Keratinocyte (primary cell): Measurements from ENCODE around the gene PRR15. TPM values are rescaled to one million over a fixed set of nuclear protein-coding genes. Genes with fewer than 3 reads are reported as not detected.

ENCODE experiments used
- DNase-seq: peaks from one replicate; pipeline ENCODE4 v3.0.0-alpha.2; 2011; ENCODE audit warnings: low read depth, missing footprints, low spot score
- FAIRE-seq: peaks from 2 replicates; lab custom pipeline; 2011; peaks lifted over from hg19 to GRCh38; lab: Jason Lieb, UNC
- H2AFZ ChIP-seq: 2 replicates; pipeline ENCODE4 v1.6.0; 2012; ENCODE audit warnings: low read length, control low read depth, inconsistent platforms; ENCODE audit not compliant: control insufficient read depth
- H3K27ac ChIP-seq: 2 replicates; pipeline ENCODE4 v1.5.1; 2011; ENCODE audit warnings: low read length; ENCODE audit not compliant: control insufficient read depth, insufficient read depth
- H3K27me3 ChIP-seq: 3 replicates; pipeline ENCODE4 v1.6.0; 2011; ENCODE audit warnings: low read length; ENCODE audit not compliant: control insufficient read depth, insufficient read depth; ENCODE audit errors: extremely low read depth
- H3K36me3 ChIP-seq, 2 experiments: 2 replicates in 1 of 2; 3 replicates in 1 of 2; pipeline ENCODE4 v1.5.1; 2011; ENCODE audit warnings: low read length in 2 of 2, mild to moderate bottlenecking in 1 of 2; ENCODE audit not compliant: control insufficient read depth in 2 of 2, insufficient read depth in 2 of 2; ENCODE audit errors: extremely low read depth in 1 of 2
- H3K4me1 ChIP-seq: 3 replicates; pipeline ENCODE4 v1.5.1; 2011; ENCODE audit warnings: low read length; ENCODE audit not compliant: control insufficient read depth, insufficient read depth; ENCODE audit errors: extremely low read depth
- H3K4me2 ChIP-seq: 3 replicates; pipeline ENCODE4 v1.6.0; 2011; ENCODE audit warnings: low read depth, low read length; ENCODE audit not compliant: control insufficient read depth, insufficient read depth; ENCODE audit errors: extremely low read depth
- H3K4me3 ChIP-seq, 3 experiments: fragments of 200-600 bp in 1 of 3; sonication (generic) in 1 of 3; 2 replicates in 2 of 3; 3 replicates in 1 of 3; pipeline ENCODE4 v1.5.1; 2011 to 2016; ENCODE audit warnings: low read length in 3 of 3, mild to moderate bottlenecking in 3 of 3, control low read depth in 2 of 3, inconsistent platforms in 1 of 3, low read depth in 1 of 3, mixed read lengths in 1 of 3, mixed run types in 1 of 3, moderate library complexity in 1 of 3; ENCODE audit not compliant: control insufficient read depth in 2 of 3, insufficient read depth in 2 of 3; ENCODE audit errors: extremely low read depth in 1 of 3
- H3K79me2 ChIP-seq: 2 replicates; pipeline ENCODE4 v1.6.0; 2012; ENCODE audit warnings: low read length; ENCODE audit not compliant: control insufficient read depth, insufficient read depth
- H3K9ac ChIP-seq: 3 replicates; pipeline ENCODE4 v1.6.0; 2011; ENCODE audit warnings: low read length; ENCODE audit not compliant: control insufficient read depth, insufficient read depth; ENCODE audit errors: extremely low read depth
- H3K9me1 ChIP-seq: 3 replicates; pipeline ENCODE4 v1.6.0; 2011; ENCODE audit warnings: low read length; ENCODE audit not compliant: control insufficient read depth, insufficient read depth; ENCODE audit errors: extremely low read depth
- H3K9me3 ChIP-seq: 2 replicates; pipeline ENCODE4 v1.5.1; 2012; ENCODE audit warnings: low read depth, low read length; ENCODE audit not compliant: control insufficient read depth
- H4K20me1 ChIP-seq: 3 replicates; pipeline ENCODE4 v1.6.0; 2011; ENCODE audit warnings: low read length; ENCODE audit not compliant: control insufficient read depth, insufficient read depth; ENCODE audit errors: extremely low read depth
- CTCF ChIP-seq, 3 experiments: IDR thresholded peaks in 1 of 3; conservative IDR thresholded peaks in 1 of 3; optimal IDR thresholded peaks in 1 of 3; 2 replicates in 2 of 3; 3 replicates in 1 of 3; pipeline versions ENCODE3 to v1.5.1; 2011; ENCODE audit warnings: low read length in 3 of 3, mild to moderate bottlenecking in 3 of 3, moderate library complexity in 2 of 3, control low read depth in 1 of 3, inconsistent platforms in 1 of 3; ENCODE audit not compliant: insufficient read depth in 2 of 3; ENCODE audit errors: extremely low read depth in 1 of 3
- EZH2 ChIP-seq: IDR thresholded peaks from one replicate; pipeline ENCODE4 v1.6.1; 2012; ENCODE audit warnings: inconsistent platforms, mild to moderate bottlenecking, low read length, moderate library complexity
- dilution Hi-C: fragments of 300-500 bp; cut with MboI; formaldehyde crosslinking; loops from one replicate; pipeline ENCODE4 v1.7.0; 2020; ENCODE audit warnings: low sequenced_read_pairs; ENCODE audit not compliant: extremely low pct_ligation_motif_present
- polyA plus RNA-seq, 5 experiments: library from polyadenylated mRNA; depleted of rRNA in 3 of 5; stranded (reverse) in 3 of 5; stranded (forward) in 1 of 5; unstranded in 1 of 5; fragments of >200 nt; gene quantifications; 1 replicate in 1 of 5; 2 replicates in 3 of 5; 3 replicates in 1 of 5; pipeline versions ENCODE4 v1.2.1 to v1.2.3, GENCODE V29; 2011 to 2012; ENCODE audit warnings: missing spikeins in 2 of 5, low read depth in 1 of 5, low replicate concordance in 1 of 5

PRR15 gene
- polyA plus RNA-seq, 1 donor (not counting 4 experiments of a cell fraction or from before 2014, with no cell fraction given) = 1.8 TPM

DNA sequence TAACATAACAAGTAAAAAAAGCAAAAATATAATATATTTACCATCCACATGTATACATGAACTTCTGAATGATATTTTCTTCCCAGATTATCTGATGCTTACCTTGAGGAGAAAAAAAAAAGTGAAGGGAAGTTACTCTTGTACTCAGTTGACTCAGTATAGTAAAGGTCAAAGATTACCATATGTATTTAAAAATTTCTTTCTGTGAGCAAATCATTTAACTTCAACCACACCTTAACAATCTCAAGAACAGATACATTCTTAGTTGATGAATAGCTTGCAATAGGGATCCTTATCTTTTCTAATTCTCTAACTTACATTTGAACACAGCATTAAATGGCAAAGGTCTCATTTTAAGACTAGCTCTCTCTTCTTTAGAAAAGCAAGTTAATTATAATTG, 29.8 kb downstream of the PRR15 start:
- Histone ChIP-seq H3K36me3 (no peaks in the 10 kb centered on the region), H3K4me3 (no peak overlapping the region), H3K79me2 (no peaks in the 10 kb centered on the region), H2AFZ (peak overlapping the region; percentile 17), H3K4me1 (peaks cover 15% of the 10 kb centered on the region), H3K9ac (no peak overlapping the region), H4K20me1 (no peaks in the 10 kb centered on the region), H3K9me1 (no peaks in the 10 kb centered on the region), H3K9me3 (no peaks in the 10 kb centered on the region), H3K27ac (no peak overlapping the region), H3K4me2 (peak overlapping the region; percentile 36), H3K27me3 (no peaks in the 10 kb centered on the region)
- dilution Hi-C loops = no loop called here
- DNase-seq (no peak), FAIRE-seq (no peak)
- TF ChIP-seq CTCF (optimal IDR thresholded peaks at IDR 0.05 in 1 of 3, IDR thresholded peaks at IDR 0.05 in 1 of 3, conservative IDR thresholded peaks at IDR 0.05 in 1 of 3; ENCODE audit: extremely low read depth in 1 of 3, insufficient read depth in 2 of 3, low read length in 3 of 3) (no peak), EZH2 (no peak)

GRCh38 chr7:29596593-29597178, 33.1 kb downstream of the PRR15 start:
- Histone ChIP-seq H3K4me2 (no peak overlapping the region), H2AFZ (no peak overlapping the region), H3K79me2 (no peaks in the 10 kb centered on the region), H3K9me1 (no peaks in the 10 kb centered on the region), H3K4me1 (peaks cover 15% of the 10 kb centered on the region), H3K27me3 (no peaks in the 10 kb centered on the region), H3K27ac (no peak overlapping the region), H3K9me3 (no peaks in the 10 kb centered on the region), H3K36me3 (no peaks in the 10 kb centered on the region), H4K20me1 (no peaks in the 10 kb centered on the region), H3K9ac (no peak overlapping the region), H3K4me3 (no peak overlapping the region)
- FAIRE-seq (no peak), DNase-seq (no peak)
- no peak for TF ChIP-seq CTCF (optimal IDR thresholded peaks at IDR 0.05 in 1 of 3, IDR thresholded peaks at IDR 0.05 in 1 of 3, conservative IDR thresholded peaks at IDR 0.05 in 1 of 3; ENCODE audit: extremely low read depth in 1 of 3, insufficient read depth in 2 of 3, low read length in 3 of 3)
- TF ChIP-seq EZH2 = no peak
- dilution Hi-C loops = no loop called here
